ENCODE results near the gene VILL.

DNA sequence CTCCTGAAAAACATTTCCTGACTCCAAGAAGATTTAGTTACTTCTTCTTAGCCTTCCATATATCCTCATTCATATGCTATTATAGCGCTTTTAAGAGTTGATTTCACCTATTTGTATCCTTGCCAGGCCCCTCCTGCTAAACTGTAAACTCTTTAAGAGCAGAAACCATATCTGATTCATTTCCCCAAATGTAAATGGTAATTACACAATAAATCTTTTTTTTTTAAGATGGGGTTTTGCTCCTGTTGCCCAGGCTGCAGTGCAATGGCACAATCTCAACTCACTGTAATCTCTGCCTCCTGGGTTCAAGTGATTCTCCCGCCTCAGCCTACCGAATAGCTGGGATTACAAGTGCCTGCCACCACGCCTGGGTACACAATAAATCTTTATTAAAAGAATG is 52.9 kb downstream of the VILL start:
- TF ChIP-seq POLR2A (IDR thresholded peaks at IDR 0.05; ENCODE audit: low read length) (no peak), GATA1 (IDR thresholded peaks at IDR 0.05; ENCODE audit: low read depth, low read length) (no peak)
